Neural cell (in vitro differentiated cells): ENCODE measurements around the gene BET1L. TPM values are rescaled to one million over a fixed set of nuclear protein-coding genes. Genes with fewer than 3 reads are reported as not detected.

Experiments used
- H2AFZ ChIP-seq: fragments of 200-600, 300-800 bp; sonication (generic), shearing (Covaris generic); 2 replicates; pipeline ENCODE4 v1.6.0; 2014; ENCODE audit warnings: low read depth, mild to moderate bottlenecking, antibody characterized with exemption, low read length, moderate library complexity
- H3F3A ChIP-seq: fragments of 200-600 bp; shearing (Covaris generic); 2 replicates; pipeline ENCODE4 v1.6.1; 2016; ENCODE audit warnings: mild to moderate bottlenecking, moderate library complexity, mixed read lengths, antibody characterized with exemption, low read length; ENCODE audit not compliant: insufficient read depth, poor library complexity, severe bottlenecking
- H3K27ac ChIP-seq: fragments of 200-600, 300-800 bp; sonication (generic), shearing (Covaris generic); 2 replicates; pipeline ENCODE4 v1.5.1; 2014; ENCODE audit warnings: mild to moderate bottlenecking, low read length, moderate library complexity
- H3K27me3 ChIP-seq: fragments of 300-800, 200-600 bp; sonication (generic), shearing (Covaris generic); 2 replicates; pipeline ENCODE4 v1.6.0; 2014; ENCODE audit warnings: mild to moderate bottlenecking, low read depth, low read length, moderate library complexity; ENCODE audit not compliant: insufficient read depth
- H3K36me3 ChIP-seq: fragments of 300-800, 200-600 bp; sonication (generic), shearing (Covaris generic); 2 replicates; pipeline ENCODE4 v1.5.1; 2014; ENCODE audit warnings: mild to moderate bottlenecking, antibody characterized with exemption, low read length, moderate library complexity; ENCODE audit not compliant: insufficient read depth
- H3K4me2 ChIP-seq: fragments of 300-800, 200-600 bp; sonication (generic), shearing (Covaris generic); 2 replicates; pipeline ENCODE4 v1.6.0; 2014; ENCODE audit warnings: mild to moderate bottlenecking, low read length
- H3K4me3 ChIP-seq: fragments of 300-800, 200-600 bp; sonication (generic), shearing (Covaris generic); 2 replicates; pipeline ENCODE4 v1.5.1; 2014; ENCODE audit warnings: mild to moderate bottlenecking, low read length, moderate library complexity
- H3K79me2 ChIP-seq: fragments of 200-600 bp; shearing (Covaris generic); replicated peaks from 2 replicates; pipeline ENCODE4 v1.6.0; 2014; ENCODE audit warnings: mild to moderate bottlenecking, low read length, moderate library complexity; ENCODE audit not compliant: insufficient read depth
- H3K9ac ChIP-seq: fragments of 300-800, 200-600 bp; sonication (generic), shearing (Covaris generic); 2 replicates; pipeline ENCODE4 v1.6.1; 2016; ENCODE audit warnings: mild to moderate bottlenecking, low read length, mixed read lengths
- H3K9me2 ChIP-seq: fragments of 200-600 bp; shearing (Covaris generic); 2 replicates; pipeline ENCODE4 v1.6.1; 2016; ENCODE audit warnings: mild to moderate bottlenecking, low read length, mixed read lengths; ENCODE audit not compliant: insufficient read depth
- H3K9me3 ChIP-seq: fragments of 200-600, 300-800 bp; sonication (generic), shearing (Covaris generic); 2 replicates; pipeline ENCODE4 v1.6.1; 2016; ENCODE audit warnings: mild to moderate bottlenecking, mixed run types, low read length, moderate library complexity, mixed read lengths
- H4K20me1 ChIP-seq: fragments of 200-600 bp; shearing (Covaris generic); 2 replicates; pipeline ENCODE4 v1.6.1; 2016; ENCODE audit warnings: mild to moderate bottlenecking, mixed run types; ENCODE audit not compliant: insufficient read depth
- CTCF ChIP-seq: fragments of 450-650 bp; IDR thresholded peaks from 2 replicates; pipeline ENCODE4 v1.5.1; 2014; ENCODE audit warnings: antibody characterized with exemption, mild to moderate bottlenecking, moderate library complexity; ENCODE audit not compliant: poor library complexity, severe bottlenecking
- EP300 ChIP-seq: fragments of 450-650 bp; conservative IDR thresholded peaks from 2 replicates; pipeline ENCODE4 v1.6.1; 2014; ENCODE audit warnings: antibody characterized with exemption, mild to moderate bottlenecking, moderate library complexity; ENCODE audit not compliant: poor library complexity, severe bottlenecking
- EZH2 ChIP-seq: fragments of 200-600, 300-800 bp; shearing (Covaris generic), sonication (generic); IDR thresholded peaks from 2 replicates; pipeline ENCODE4 v1.6.1; 2014; ENCODE audit warnings: antibody characterized with exemption, low read length, borderline replicate concordance, mild to moderate bottlenecking; ENCODE audit not compliant: insufficient read depth, poor library complexity, severe bottlenecking
- MXI1 ChIP-seq: fragments of 450-650 bp; conservative IDR thresholded peaks from 2 replicates; pipeline ENCODE4 v1.6.1; 2014; ENCODE audit warnings: antibody characterized with exemption, mild to moderate bottlenecking; ENCODE audit not compliant: poor library complexity, severe bottlenecking
- POLR2AphosphoS5 ChIP-seq: IDR thresholded peaks from 2 replicates; pipeline ENCODE4 v1.6.1; 2012
- RAD21 ChIP-seq: fragments of 450-650 bp; conservative IDR thresholded peaks from 2 replicates; pipeline ENCODE4 v1.6.1; 2014; ENCODE audit warnings: antibody characterized with exemption, mild to moderate bottlenecking, moderate library complexity
- REST ChIP-seq: IDR thresholded peaks from 2 replicates; pipeline ENCODE4 v1.6.1; 2012; ENCODE audit warnings: borderline replicate concordance
- SMC3 ChIP-seq: fragments of 450-650 bp; conservative IDR thresholded peaks from 2 replicates; pipeline ENCODE4 v1.6.1; 2014; ENCODE audit warnings: antibody characterized with exemption, mild to moderate bottlenecking, moderate library complexity; ENCODE audit not compliant: poor library complexity
- TAF1 ChIP-seq: IDR thresholded peaks from 2 replicates; pipeline ENCODE4 v1.6.1; 2012; ENCODE audit warnings: low read depth
- polyA plus RNA-seq: library from polyadenylated mRNA; depleted of rRNA; stranded (reverse); fragments of >200 nt; gene quantifications from 2 replicates; pipeline ENCODE4 v1.2.3, GENCODE V29; 2014

BET1L gene
- polyA plus RNA-seq, 1 donor from 2014 or later, result 7.6 TPM

- no peak overlapping the region for H3K4me2 ChIP-seq
- no peaks in the 10 kb centered on the region for H3K9me3 ChIP-seq
These were observed 8.9 kb downstream of the BET1L start for GRCh38 chr11:198236-198806.

DNA sequence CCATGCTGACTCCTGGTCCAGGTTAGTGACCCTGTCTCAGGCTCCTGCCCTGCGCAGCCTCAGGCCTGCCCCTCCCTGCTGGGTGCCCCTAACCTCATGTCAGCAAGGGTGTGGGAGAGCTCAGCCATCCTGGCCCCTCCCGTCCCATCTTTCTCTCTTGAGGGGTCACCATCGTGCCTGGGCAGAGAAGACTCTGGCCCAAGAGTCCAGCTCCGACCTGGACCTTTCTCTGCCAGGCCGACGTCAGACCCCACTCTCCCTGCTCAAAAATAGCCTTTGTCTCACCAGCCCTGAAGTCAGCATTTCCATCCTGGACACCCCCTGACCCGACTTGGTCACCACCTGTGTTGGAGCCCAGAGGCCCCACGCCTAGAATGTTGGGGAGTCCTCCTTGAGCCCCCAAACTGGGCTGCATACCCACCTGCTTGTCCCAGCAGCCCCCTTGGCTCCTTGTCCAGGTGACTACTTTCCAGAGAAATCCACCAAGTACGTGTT lies 9.4 kb downstream of the BET1L start:
- no peak overlapping the region for H2AFZ ChIP-seq
- H3K9ac ChIP-seq, result no peak overlapping the region
- no peak overlapping the region for H3K27ac ChIP-seq
- H3K4me3 ChIP-seq, result no peak overlapping the region
- no peaks in the 10 kb centered on the region for H4K20me1 ChIP-seq
- no peaks in the 10 kb centered on the region for H3K27me3 ChIP-seq
- no peaks in the 10 kb centered on the region for H3K79me2 ChIP-seq
- no peaks in the 10 kb centered on the region for H3F3A ChIP-seq
- H3K9me2 ChIP-seq, result no peaks in the 10 kb centered on the region
- no peaks in the 10 kb centered on the region for H3K9me3 ChIP-seq
- H3K36me3 ChIP-seq, result no peaks in the 10 kb centered on the region
- no peak overlapping the region for H3K4me2 ChIP-seq
- TF ChIP-seq EP300 (no peak), EZH2 (no peak), RAD21 (no peak), SMC3 (no peak), REST (no peak)

More at GRCh38 chr11:198236-198806, 8.9 kb downstream of the BET1L start:
- no peaks in the 10 kb centered on the region for H3K9me2 ChIP-seq
- no peak overlapping the region for H3K4me3 ChIP-seq
- H3F3A ChIP-seq, result no peaks in the 10 kb centered on the region
- no peak overlapping the region for H3K9ac ChIP-seq
- TF ChIP-seq EP300, result no peak
- no peak for TF ChIP-seq RAD21
- TF ChIP-seq CTCF, result no peak
- no peak for TF ChIP-seq POLR2AphosphoS5
- no peak for TF ChIP-seq EZH2
- no peak for TF ChIP-seq TAF1
- no peak for TF ChIP-seq MXI1
- TF ChIP-seq SMC3, result no peak
- no peak for TF ChIP-seq REST
- H2AFZ ChIP-seq, result no peak overlapping the region
- no peaks in the 10 kb centered on the region for H4K20me1 ChIP-seq
- no peaks in the 10 kb centered on the region for H3K27me3 ChIP-seq
- H3K27ac ChIP-seq, result no peak overlapping the region
- H3K79me2 ChIP-seq, result no peaks in the 10 kb centered on the region
- H3K36me3 ChIP-seq, result no peaks in the 10 kb centered on the region
